HG03039 (cell line): ENCODE results near the gene ZNF776.
"Not testable (repeated sequence)": the region's sequence is repeated elsewhere in the genome, so short reads cannot be mapped to it uniquely, and the experiment has no call there.

Experiments used
- ATAC-seq: cut with Tn5 transposase; IDR thresholded peaks from one replicate; pipeline ENCODE4 v1.9.1; 2021; ENCODE audit warnings: mild to moderate bottlenecking, moderate library complexity; ENCODE audit not compliant: unreplicated experiment

The ZNF776 gene

DNA sequence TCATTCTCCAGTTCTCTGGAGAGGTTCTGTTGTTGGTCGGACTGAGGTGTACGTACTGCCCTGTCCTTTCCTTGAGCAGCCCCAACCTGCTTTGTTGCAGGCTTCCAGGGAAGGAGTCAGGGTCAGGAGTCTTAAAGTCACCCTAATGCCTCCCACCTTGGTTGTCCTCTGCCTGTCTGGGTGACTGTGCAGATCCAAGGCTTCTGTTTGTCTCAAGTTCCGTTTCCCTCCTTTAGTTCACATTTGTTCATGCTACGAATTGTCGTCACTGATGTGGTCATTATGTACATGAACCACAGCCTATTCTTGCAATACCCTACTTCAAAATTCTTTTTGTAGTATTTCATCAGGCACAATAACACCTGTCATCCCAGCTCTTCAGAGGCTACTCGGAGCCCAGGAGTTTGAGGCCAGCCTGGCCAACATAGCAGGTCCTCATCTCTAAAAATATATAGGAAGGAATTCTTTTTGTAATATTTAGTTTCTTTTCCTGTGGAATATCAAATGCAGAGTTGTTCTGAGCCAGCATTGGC lies 30.2 kb downstream of the ZNF776 start:
- no peak for ATAC-seq

DNA sequence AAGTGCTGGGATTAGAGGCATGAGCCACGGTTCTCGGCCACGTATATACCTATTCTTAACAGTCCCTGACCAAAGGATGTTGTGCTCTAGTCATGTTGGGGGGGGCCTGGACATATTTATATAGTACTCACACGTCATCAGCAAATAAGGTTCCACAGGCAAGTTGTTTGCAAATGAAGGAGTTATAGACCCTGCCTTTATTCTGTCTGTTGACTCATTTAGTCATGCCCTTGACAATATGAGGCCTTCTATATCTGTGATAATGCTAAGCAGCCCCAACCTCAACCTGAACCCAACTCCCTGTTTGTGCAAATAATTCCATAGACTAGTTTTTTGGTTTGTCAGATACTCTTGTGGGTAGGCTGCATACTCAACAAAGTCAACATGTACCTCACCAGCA lies 31.7 kb downstream of the ZNF776 start:
- no peak for ATAC-seq

DNA sequence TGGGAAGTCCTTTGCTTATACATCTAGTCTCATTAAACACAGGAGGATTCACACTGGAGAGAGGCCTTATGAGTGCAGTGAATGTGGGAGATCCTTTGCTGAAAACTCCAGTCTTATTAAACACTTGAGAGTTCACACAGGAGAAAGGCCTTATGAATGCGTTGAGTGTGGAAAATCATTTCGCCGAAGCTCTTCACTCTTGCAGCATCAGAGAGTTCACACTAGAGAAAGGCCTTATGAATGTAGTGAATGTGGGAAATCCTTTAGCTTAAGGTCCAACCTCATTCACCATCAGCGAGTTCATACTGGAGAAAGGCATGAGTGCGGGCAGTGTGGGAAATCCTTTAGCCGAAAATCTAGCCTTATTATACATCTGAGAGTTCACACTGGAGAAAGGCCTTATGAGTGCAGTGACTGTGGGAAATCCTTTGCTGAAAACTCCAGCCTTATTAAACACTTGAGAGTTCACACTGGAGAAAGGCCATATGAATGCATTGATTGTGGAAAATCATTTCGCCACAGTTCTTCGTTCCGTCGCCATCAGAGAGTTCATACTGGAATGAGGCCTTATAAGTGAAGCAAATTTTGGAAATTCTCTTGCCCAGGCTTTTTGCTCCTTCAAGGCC lies 32.7 kb downstream of the ZNF776 start:
- no peak for ATAC-seq

DNA sequence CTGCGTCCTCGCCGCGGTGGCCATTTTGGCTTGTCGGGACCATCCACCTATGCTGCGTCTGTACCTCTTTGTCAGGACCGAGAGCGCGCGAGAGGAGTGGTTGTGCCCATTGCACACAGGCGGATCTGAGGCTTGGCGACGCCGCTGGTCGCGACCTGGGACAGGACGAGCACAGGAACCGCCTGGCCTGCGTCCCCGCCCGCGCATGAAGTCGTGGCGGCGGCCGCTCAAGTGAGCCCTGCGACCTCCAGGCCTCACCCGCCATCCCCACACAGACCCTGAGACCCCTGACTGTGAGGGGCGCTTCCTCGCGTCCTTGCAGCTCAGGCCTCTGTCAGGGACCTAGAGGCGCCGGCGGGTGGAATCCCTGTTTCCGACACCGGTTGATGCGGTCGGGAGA lies 39.7 kb downstream of the ZNF776 start:
- no peak for ATAC-seq

DNA sequence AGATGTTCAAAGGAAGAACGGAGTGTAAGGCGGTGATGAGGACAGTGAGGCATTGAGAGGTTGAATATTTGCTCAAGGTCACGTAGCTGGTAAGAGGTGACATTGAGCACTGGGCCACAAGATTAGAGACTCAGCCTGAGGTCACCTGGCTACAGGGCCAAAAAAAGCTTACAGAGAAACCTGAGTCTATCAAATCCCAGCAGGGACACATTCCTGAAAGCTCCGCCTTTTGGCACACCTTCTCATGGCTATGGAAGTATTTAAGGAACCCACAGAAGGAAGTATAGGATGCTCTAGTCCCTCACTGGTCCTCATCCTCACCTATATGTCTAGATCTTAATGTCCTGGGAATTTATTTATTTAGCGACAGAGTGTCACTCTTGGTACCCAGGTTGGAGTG lies 40.3 kb downstream of the ZNF776 start:
- ATAC-seq: no peak

DNA sequence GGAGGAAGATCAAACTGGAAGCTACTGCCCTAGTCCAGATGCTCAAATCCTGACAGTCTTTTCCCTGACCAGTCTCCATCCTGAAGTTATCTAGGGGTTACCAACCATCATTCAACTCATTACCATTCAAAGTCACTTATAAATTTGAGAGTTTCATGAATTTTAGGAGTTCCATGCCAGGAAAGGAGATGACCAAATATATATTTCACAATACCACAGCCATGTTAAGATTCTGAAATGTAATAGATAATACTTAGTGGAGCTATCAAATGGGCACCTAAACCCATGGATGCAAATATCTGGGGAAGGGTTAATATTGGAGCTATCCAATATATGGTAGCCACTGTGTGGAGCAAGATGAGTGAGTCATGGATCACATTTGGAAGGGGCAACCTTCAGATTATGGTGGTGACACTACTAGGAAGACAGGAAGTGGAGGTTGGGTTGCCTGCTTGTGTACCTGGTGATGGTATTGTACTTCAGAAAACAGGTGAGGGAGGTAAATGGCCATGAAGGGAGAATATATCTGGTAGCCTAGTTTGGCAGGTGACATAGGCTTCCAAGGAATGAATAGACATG lies 41.6 kb downstream of the ZNF776 start:
- no peak for ATAC-seq

DNA sequence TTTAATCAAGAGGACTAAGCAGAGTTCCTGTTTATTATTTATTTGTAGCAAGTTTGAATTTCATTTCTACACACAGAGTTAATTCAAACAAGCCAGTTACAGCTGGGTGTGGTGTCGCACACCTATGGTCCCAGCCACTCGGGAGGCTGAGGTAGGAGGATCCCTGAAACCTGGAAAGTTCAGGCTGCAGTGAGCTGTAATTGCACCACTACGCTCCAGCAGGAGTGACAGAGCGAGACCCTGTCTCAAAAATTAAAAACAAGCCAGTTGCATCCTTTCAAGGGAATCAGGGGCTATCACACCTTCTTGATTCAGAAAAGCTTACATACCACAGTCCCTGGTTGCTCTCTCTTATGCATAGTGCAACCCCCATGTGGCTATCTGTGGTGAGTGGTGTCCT lies 42.7 kb downstream of the ZNF776 start:
- no peak for ATAC-seq

DNA sequence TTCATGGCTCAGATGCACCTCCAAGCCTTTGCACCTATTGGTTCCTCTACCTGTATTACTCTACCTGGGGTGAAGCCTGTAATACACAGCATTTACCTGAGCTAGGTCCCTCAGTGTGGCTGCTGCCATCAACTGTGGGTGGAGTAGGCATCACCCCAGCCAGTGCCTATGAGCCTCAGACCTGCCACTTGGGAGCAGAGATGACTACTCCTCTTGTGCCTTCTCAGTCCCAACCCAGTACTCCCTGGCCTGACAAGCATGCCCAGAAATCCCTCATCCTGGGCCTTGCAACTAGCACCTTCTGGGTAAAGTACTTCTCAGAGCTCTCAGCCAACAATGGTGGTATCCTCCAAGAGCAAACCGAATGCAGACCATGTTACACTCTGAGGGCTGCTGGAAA lies 50.0 kb downstream of the ZNF776 start:
- not testable (repeated sequence) for ATAC-seq

DNA sequence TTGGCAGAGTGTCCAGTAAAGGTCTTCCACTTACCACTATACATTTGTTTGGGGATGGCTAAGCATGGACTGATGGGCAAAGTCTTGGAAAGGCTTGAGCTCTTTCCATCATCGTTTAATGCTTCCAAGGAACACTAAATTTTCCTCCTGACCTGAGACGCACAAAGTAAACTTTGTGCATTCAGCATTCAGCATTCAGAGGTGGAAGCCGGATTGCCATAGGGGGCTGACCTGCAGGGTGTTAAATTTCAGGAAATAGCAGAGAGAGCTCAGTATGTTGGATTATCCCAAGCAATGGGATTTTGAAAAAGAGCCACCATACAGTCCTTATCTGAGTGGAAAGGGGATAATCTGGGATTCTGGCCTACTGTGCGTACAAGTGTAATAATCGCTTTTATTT lies 54.1 kb downstream of the ZNF776 start:
- ATAC-seq: no peak

DNA sequence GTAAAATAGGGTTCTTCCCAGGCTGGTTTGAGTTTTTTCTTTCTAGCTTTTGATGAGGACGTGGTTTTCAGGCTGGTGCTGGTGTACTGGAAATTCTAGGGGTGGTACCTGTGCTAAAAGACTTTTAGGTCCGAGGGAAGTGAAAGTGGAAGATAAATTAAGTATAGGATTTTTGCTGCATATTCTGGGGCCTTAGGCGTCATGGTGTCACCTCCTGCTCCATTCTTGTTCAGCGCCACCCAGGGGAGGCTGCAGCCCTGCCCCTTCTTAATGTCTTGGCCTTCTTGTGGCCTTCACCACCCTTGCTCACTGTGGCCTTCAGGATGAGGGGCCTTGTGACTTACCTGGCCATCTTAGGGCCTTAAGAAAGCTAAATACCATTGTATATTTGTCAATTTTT lies 55.7 kb downstream of the ZNF776 start:
- ATAC-seq: no peak

DNA sequence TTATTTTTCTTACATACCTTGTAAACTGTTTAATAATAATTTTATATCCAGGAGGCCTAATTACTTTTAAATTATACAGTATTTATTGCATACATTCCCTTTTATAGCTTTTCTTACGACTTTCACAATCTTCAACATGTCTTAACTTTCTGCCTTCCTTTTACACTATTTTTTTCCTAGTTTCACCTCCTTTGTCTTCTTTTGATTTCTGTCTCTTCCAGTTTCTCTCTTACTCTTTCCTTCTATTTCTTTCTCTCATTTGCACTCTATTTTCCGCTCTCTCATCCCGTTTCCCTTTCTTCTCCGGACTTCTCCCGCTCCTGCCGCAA lies 56.6 kb downstream of the ZNF776 start:
- ATAC-seq: no peak

DNA sequence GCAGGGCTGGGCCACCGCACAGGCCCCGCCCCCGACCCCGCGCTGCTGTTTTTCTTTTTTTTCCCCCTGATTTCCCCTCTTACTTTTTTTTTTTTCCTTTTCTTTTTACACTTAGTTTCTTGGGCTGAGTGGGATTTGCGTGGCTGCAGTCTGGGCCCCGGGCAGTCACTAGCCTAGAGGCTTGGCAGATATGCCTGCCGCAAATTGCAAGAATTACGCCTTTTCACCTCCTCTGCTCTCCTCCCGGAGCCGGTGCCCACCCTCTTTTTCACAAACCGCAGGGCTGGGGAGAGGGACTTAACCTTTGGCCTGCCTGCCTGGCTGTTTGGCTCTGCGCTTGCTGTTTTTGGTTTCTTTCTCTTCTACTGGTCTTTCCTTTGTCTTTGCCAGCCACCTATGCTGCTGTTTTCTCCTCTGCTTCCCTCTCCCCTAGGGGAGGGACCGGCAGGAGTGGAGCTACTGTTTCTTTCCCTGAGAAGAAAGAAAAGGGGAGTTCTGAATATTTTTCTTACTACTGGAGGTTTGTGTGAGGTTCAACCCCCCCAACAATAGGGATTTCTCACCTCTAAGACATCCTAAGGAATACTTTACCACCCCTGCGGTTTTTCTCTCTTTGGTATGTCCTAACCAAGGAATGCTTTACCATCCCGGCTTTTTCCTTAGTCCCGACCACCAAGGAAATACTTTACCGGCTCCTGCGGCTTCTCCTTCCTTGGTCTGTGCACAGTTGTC lies 57.1 kb downstream of the ZNF776 start:
- no peak for ATAC-seq

DNA sequence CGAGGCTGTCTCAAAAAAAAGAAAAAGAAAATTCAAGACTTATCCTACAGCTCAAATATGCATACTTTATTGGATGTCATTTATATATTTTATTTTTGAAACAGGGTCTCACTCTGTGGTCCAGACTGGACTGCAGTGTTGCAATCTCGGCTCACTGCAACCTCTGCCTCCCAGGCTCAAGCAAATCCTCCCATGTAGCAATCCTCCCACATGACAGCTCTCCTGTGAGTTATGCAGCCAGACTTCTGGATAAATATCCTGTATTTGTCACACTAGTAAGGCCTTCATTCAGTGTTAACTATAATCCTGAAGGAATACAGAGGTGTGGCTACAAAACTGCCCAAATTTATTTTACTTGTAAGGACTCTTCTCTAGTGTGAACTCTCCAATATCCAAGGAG lies 60.9 kb downstream of the ZNF776 start:
- ATAC-seq: no peak
